DND-41 (cell line): ENCODE measurements around the gene RNF227.

Experiments used
- ATAC-seq: fragments of 200-7000 bp; cut with Tn5 transposase; 3 replicates; pipeline ENCODE4 v1.9.1; 2021; ENCODE audit warnings: low read depth; ENCODE audit not compliant: insufficient read depth
- DNase-seq: peaks from one replicate; pipeline ENCODE4 v3.0.0-alpha.2; 2020
- H2AFZ ChIP-seq: 2 replicates; pipeline ENCODE4 v1.6.0; 2012; ENCODE audit warnings: low read depth, low read length
- H3K27ac ChIP-seq: 2 replicates; pipeline ENCODE4 v1.5.1; 2012; ENCODE audit warnings: low read length, inconsistent platforms
- H3K27me3 ChIP-seq: fragments of 200-600 bp; sonication (generic); 2 replicates; pipeline ENCODE4 v1.6.0; 2012; ENCODE audit warnings: low read length, mild to moderate bottlenecking, inconsistent platforms; ENCODE audit not compliant: insufficient read depth, poor library complexity
- H3K36me3 ChIP-seq: 2 replicates; pipeline ENCODE4 v1.5.1; 2012; ENCODE audit warnings: low read length, inconsistent platforms; ENCODE audit not compliant: insufficient read depth
- H3K4me1 ChIP-seq: 2 replicates; pipeline ENCODE4 v1.5.1; 2012; ENCODE audit warnings: mild to moderate bottlenecking, low read length; ENCODE audit not compliant: insufficient read depth
- H3K4me2 ChIP-seq: 2 replicates; pipeline ENCODE4 v1.6.0; 2012; ENCODE audit warnings: mild to moderate bottlenecking, moderate library complexity, low read length, inconsistent platforms; ENCODE audit not compliant: insufficient read depth
- H3K4me3 ChIP-seq, 2 experiments: fragments of 200-600 bp in 1 of 2; shearing (Covaris generic) in 1 of 2; 2 replicates each; pipeline ENCODE4 v1.5.1; 2012 to 2016; ENCODE audit warnings: inconsistent platforms in 2 of 2, low read length in 2 of 2, mild to moderate bottlenecking in 2 of 2, low read depth in 1 of 2, moderate library complexity in 1 of 2
- H3K79me2 ChIP-seq: 2 replicates; pipeline ENCODE4 v1.6.0; 2012; ENCODE audit warnings: low read length, inconsistent platforms; ENCODE audit not compliant: insufficient read depth
- H3K9ac ChIP-seq: 2 replicates; pipeline ENCODE4 v1.6.0; 2012; ENCODE audit warnings: low read depth, mild to moderate bottlenecking, inconsistent platforms, low read length, moderate library complexity
- H3K9me3 ChIP-seq: 2 replicates; pipeline ENCODE4 v1.5.1; 2012; ENCODE audit warnings: low read length, moderate library complexity, mild to moderate bottlenecking, inconsistent platforms; ENCODE audit not compliant: insufficient read depth, severe bottlenecking
- H4K20me1 ChIP-seq: 2 replicates; pipeline ENCODE4 v1.6.0; 2012; ENCODE audit warnings: low read length; ENCODE audit not compliant: insufficient read depth
- EZH2 ChIP-seq: IDR thresholded peaks from 3 replicates; pipeline ENCODE4 v1.6.1; 2012; ENCODE audit warnings: borderline replicate concordance, low read depth, mild to moderate bottlenecking, moderate library complexity, low read length, inconsistent platforms; ENCODE audit not compliant: severe bottlenecking
- TF ChIP-seq, protein P1 (sequence below): IDR thresholded peaks from 2 replicates; pipeline ENCODE4 v1.5.1; 2012; ENCODE audit warnings: borderline replicate concordance, low read length, moderate library complexity, mild to moderate bottlenecking; ENCODE audit not compliant: poor library complexity, severe bottlenecking; ENCODE audit errors: extremely low read depth

Gene RNF227

GRCh38 chr17:7915611-7916384 is at the start of gene RNF227:
Gene RNF227, minus strand, starts transcription at chr17:7916289. Its CDS starts 94 bp downstream, at chr17:7916195.
- peaks cover 21% of the 10 kb centered on the region for H3K36me3 ChIP-seq
- H4K20me1 ChIP-seq = peaks cover 9% of the 10 kb centered on the region; the same call in 1 of the 2 replicates
- peak within 1 kb of the TSS; percentile 76 for H2AFZ ChIP-seq
- H3K4me2 ChIP-seq = peak within 1 kb of the TSS; percentile 98
- DNase-seq (peak; percentile 95), ATAC-seq (peak; percentile 87)
- no peaks in the 10 kb centered on the region for H3K9me3 ChIP-seq
- H3K79me2 ChIP-seq = peaks cover 12% of the 10 kb centered on the region
- H3K27me3 ChIP-seq = no peaks in the 10 kb centered on the region
- TF ChIP-seq, protein P1, sequence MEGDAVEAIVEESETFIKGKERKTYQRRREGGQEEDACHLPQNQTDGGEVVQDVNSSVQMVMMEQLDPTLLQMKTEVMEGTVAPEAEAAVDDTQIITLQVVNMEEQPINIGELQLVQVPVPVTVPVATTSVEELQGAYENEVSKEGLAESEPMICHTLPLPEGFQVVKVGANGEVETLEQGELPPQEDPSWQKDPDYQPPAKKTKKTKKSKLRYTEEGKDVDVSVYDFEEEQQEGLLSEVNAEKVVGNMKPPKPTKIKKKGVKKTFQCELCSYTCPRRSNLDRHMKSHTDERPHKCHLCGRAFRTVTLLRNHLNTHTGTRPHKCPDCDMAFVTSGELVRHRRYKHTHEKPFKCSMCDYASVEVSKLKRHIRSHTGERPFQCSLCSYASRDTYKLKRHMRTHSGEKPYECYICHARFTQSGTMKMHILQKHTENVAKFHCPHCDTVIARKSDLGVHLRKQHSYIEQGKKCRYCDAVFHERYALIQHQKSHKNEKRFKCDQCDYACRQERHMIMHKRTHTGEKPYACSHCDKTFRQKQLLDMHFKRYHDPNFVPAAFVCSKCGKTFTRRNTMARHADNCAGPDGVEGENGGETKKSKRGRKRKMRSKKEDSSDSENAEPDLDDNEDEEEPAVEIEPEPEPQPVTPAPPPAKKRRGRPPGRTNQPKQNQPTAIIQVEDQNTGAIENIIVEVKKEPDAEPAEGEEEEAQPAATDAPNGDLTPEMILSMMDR = no peak
- no peak for TF ChIP-seq EZH2
- H3K4me1 ChIP-seq = peaks cover 36% of the 10 kb centered on the region
- peak within 1 kb of the TSS; percentile 89 for H3K9ac ChIP-seq
- H3K27ac ChIP-seq = peak within 1 kb of the TSS; percentile 84
- peak within 1 kb of the TSS; percentile 31 to 66 for H3K4me3 ChIP-seq

- Histone ChIP-seq H3K9ac (no peak overlapping the region), H3K4me2 (no peak overlapping the region), H3K27ac (no peak overlapping the region), H2AFZ (no peak overlapping the region), H3K27me3 (peaks cover 9% of the 10 kb centered on the region), H3K4me1 (no peaks in the 10 kb centered on the region), H4K20me1 (no peaks in the 10 kb centered on the region), H3K36me3 (no peaks in the 10 kb centered on the region), H3K79me2 (no peaks in the 10 kb centered on the region), H3K4me3 (no peak overlapping the region), H3K9me3 (no peaks in the 10 kb centered on the region)
- DNase-seq = no peak
- TF ChIP-seq EZH2 = no peak
- TF ChIP-seq, protein P1 = no peak
- no peak for ATAC-seq
These were observed 45.3 kb upstream of the RNF227 start for GRCh38 chr17:7961421-7961820.

- no peak for DNase-seq
- no peak overlapping the region for H3K9ac ChIP-seq
- H3K4me2 ChIP-seq = no peak overlapping the region
- H3K36me3 ChIP-seq = no peaks in the 10 kb centered on the region
- no peak overlapping the region for H3K4me3 ChIP-seq
- H3K79me2 ChIP-seq = no peaks in the 10 kb centered on the region
- peaks cover 9% of the 10 kb centered on the region for H3K27me3 ChIP-seq
- ATAC-seq = no peak
- TF ChIP-seq, protein P1 = no peak
- TF ChIP-seq EZH2 = no peak
- H3K27ac ChIP-seq = no peak overlapping the region
- no peaks in the 10 kb centered on the region for H3K9me3 ChIP-seq
- H2AFZ ChIP-seq = no peak overlapping the region
- H4K20me1 ChIP-seq = no peaks in the 10 kb centered on the region
- H3K4me1 ChIP-seq = no peaks in the 10 kb centered on the region
These were observed 43.6 kb upstream of the RNF227 start for GRCh38 chr17:7959503-7960253.
